HFFc6 (cell line): ENCODE data around the gene UCKL1. TPM values are rescaled to one million over a fixed set of nuclear protein-coding genes. Genes with fewer than 3 reads are reported as not detected.

Experiments used
- DNase-seq: peaks from one replicate; pipeline ENCODE4 v3.0.0-alpha.2; 2018
- H3K27ac Mint-ChIP-seq: 2 replicates; pipeline ENCODE4 v1.8.0; 2020; ENCODE audit warnings: mild to moderate bottlenecking, mixed read lengths
- H3K27me3 Mint-ChIP-seq: 2 replicates; pipeline ENCODE4 v1.8.0; 2021; ENCODE audit warnings: mild to moderate bottlenecking, moderate library complexity, mixed read lengths; ENCODE audit not compliant: insufficient read depth
- H3K36me3 Mint-ChIP-seq: 2 replicates; pipeline ENCODE4 v1.8.0; 2021; ENCODE audit warnings: low read depth, mixed read lengths
- H3K4me1 Mint-ChIP-seq: 2 replicates; pipeline ENCODE4 v1.8.0; 2020; ENCODE audit warnings: low read depth, mixed read lengths
- H3K4me3 Mint-ChIP-seq: 2 replicates; pipeline ENCODE4 v1.8.0; 2020; ENCODE audit warnings: mild to moderate bottlenecking, moderate library complexity, mixed read lengths
- H3K9me3 Mint-ChIP-seq: 2 replicates; pipeline ENCODE4 v1.8.0; 2020; ENCODE audit warnings: mild to moderate bottlenecking, mixed read lengths
- total RNA-seq, 6 experiments: library from RNA; stranded (reverse); fragmentation: NEBNext Ultra II Directional; extraction: Animal tissue kit (Norgen Biotek cat#: 25700); gene quantifications; 2 replicates in 1 of 6; 3 replicates in 5 of 6; pipeline ENCODE4 v1.2.3, GENCODE V29; 2021
- TF ChIP-seq, protein P1 (sequence below): fragments of 200-600 bp; sonication (generic); IDR thresholded peaks from 2 replicates; pipeline ENCODE4 v1.5.0; 2021; ENCODE audit warnings: antibody characterized with exemption, mild to moderate bottlenecking

UCKL1 gene
- total RNA-seq, 6 experiments from 2014 or later, result 17.2 to 21.7 (median 19.4) TPM

GRCh38 chr20:63953764-63954429, 2.3 kb downstream of the UCKL1 start:
- H3K27ac Mint-ChIP-seq, result peak overlapping the region; percentile 68
- H3K9me3 Mint-ChIP-seq, result no peaks in the 10 kb centered on the region
- H3K4me3 Mint-ChIP-seq, result peak overlapping the region; percentile 89
- TF ChIP-seq, protein P1, sequence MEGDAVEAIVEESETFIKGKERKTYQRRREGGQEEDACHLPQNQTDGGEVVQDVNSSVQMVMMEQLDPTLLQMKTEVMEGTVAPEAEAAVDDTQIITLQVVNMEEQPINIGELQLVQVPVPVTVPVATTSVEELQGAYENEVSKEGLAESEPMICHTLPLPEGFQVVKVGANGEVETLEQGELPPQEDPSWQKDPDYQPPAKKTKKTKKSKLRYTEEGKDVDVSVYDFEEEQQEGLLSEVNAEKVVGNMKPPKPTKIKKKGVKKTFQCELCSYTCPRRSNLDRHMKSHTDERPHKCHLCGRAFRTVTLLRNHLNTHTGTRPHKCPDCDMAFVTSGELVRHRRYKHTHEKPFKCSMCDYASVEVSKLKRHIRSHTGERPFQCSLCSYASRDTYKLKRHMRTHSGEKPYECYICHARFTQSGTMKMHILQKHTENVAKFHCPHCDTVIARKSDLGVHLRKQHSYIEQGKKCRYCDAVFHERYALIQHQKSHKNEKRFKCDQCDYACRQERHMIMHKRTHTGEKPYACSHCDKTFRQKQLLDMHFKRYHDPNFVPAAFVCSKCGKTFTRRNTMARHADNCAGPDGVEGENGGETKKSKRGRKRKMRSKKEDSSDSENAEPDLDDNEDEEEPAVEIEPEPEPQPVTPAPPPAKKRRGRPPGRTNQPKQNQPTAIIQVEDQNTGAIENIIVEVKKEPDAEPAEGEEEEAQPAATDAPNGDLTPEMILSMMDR, result no peak
- H3K36me3 Mint-ChIP-seq, result peaks cover 6% of the 10 kb centered on the region; the same call in 1 of the 2 replicates
- peaks cover 16% of the 10 kb centered on the region for H3K27me3 Mint-ChIP-seq
- H3K4me1 Mint-ChIP-seq, result peaks cover 34% of the 10 kb centered on the region
- no peak for DNase-seq

DNA sequence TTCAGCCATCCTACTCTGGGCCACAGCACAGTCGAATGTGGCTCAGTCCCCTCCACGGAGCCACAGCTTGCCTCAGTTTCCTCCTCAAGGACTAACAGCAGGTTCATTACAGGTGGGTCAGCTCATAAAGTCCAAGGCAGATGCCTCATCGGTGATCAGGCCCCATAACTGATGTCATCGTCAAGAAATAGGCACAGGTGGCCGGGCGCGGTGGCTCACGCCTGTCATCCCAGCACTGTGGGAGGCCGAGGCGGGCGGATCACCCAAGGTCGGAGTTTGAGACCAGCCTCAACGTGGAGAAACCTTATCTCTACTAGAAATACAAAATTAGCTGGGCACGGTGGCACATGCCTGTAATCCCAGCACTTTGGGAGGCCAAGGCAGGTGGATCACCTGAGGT, 3.4 kb downstream of the UCKL1 start:
- H3K4me1 Mint-ChIP-seq, result peaks cover 44% of the 10 kb centered on the region
- TF ChIP-seq, protein P1, result no peak
- H3K27me3 Mint-ChIP-seq, result peaks cover 14% of the 10 kb centered on the region
- no peaks in the 10 kb centered on the region for H3K9me3 Mint-ChIP-seq
- no peak overlapping the region for H3K27ac Mint-ChIP-seq
- H3K4me3 Mint-ChIP-seq, result no peak overlapping the region
- H3K36me3 Mint-ChIP-seq, result peaks cover 10% of the 10 kb centered on the region; the same call in 1 of the 2 replicates
- DNase-seq, result no peak

DNA sequence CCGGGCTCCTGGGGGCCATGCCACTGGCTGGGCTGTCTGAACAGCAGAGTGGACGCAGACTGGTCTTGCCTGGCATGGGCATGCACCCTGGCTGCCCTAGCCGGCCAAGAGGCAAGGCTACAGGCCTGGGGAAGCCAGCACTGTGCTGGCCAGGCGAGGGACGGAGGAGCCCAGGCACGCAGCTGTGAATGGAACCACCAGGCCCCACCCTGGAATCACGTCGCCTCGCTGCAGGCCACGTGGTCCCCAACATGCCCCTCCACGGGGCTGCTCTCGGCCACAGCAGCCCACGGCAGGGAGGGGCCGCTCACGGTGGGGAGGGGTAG, 4.0 kb downstream of the UCKL1 start:
- TF ChIP-seq, protein P1, result no peak
- H3K27ac Mint-ChIP-seq, result no peak overlapping the region
- peaks cover 42% of the 10 kb centered on the region for H3K4me1 Mint-ChIP-seq
- H3K9me3 Mint-ChIP-seq, result no peaks in the 10 kb centered on the region
- H3K27me3 Mint-ChIP-seq, result peaks cover 14% of the 10 kb centered on the region
- no peak overlapping the region for H3K4me3 Mint-ChIP-seq
- no peak for DNase-seq
- H3K36me3 Mint-ChIP-seq, result peaks cover 10% of the 10 kb centered on the region; the same call in 1 of the 2 replicates

GRCh38 chr20:63951398-63952209, 4.6 kb downstream of the UCKL1 start:
- Mint-ChIP-seq H3K4me3 (no peak overlapping the region), H3K9me3 (no peaks in the 10 kb centered on the region), H3K4me1 (peaks cover 43% of the 10 kb centered on the region), H3K27me3 (peaks cover 14% of the 10 kb centered on the region), H3K27ac (no peak overlapping the region), H3K36me3 (peaks cover 10% of the 10 kb centered on the region; the same call in 1 of the 2 replicates)
- DNase-seq, result no peak
- TF ChIP-seq, protein P1, result no peak

- Mint-ChIP-seq H3K27me3 (peaks cover 13% of the 10 kb centered on the region), H3K27ac (no peak overlapping the region), H3K4me1 (peaks cover 43% of the 10 kb centered on the region), H3K36me3 (peaks cover 10% of the 10 kb centered on the region; the same call in 1 of the 2 replicates), H3K4me3 (no peak overlapping the region), H3K9me3 (no peaks in the 10 kb centered on the region)
- no peak for DNase-seq
- TF ChIP-seq, protein P1, result no peak
Measured at GRCh38 chr20:63950701-63951397, 5.4 kb downstream of the UCKL1 start.
